ENCODE results near the gene PHF24.

DNA sequence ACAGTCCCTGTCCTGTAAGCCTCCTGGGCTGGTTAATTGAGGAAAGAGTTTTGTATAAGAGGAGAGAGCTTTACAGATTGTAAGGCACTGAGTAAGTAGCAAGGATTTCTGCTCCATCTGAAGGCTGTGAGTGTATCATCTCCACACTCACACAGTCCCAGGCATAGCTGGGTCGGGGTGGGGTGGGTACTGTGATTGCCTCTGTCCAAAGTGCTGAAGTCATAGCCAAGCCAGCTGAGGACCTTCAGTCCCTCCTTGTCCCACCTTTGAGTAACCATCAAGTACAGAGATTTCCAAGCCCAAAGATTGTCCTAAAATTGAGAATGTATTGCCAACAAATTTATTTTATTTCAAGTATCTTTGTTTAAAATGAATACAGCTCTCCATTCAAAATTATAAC, 26.0 kb downstream of the PHF24 start:
- TF ChIP-seq, protein P1, sequence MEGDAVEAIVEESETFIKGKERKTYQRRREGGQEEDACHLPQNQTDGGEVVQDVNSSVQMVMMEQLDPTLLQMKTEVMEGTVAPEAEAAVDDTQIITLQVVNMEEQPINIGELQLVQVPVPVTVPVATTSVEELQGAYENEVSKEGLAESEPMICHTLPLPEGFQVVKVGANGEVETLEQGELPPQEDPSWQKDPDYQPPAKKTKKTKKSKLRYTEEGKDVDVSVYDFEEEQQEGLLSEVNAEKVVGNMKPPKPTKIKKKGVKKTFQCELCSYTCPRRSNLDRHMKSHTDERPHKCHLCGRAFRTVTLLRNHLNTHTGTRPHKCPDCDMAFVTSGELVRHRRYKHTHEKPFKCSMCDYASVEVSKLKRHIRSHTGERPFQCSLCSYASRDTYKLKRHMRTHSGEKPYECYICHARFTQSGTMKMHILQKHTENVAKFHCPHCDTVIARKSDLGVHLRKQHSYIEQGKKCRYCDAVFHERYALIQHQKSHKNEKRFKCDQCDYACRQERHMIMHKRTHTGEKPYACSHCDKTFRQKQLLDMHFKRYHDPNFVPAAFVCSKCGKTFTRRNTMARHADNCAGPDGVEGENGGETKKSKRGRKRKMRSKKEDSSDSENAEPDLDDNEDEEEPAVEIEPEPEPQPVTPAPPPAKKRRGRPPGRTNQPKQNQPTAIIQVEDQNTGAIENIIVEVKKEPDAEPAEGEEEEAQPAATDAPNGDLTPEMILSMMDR (conservative IDR thresholded peaks at IDR 0.05) = no peak
- no peak for TF ChIP-seq EZH2 (IDR thresholded peaks at IDR 0.05; ENCODE audit: low read depth)

All from PC-9 (cell line).